HepG2 (cell line): ENCODE results near the gene SLTM. TPM values are rescaled to one million over a fixed set of nuclear protein-coding genes. Genes with fewer than 3 reads are reported as not detected.

Experiments
- ATAC-seq: fragments of 200-7000 bp; cut with Tn5 transposase; 3 replicates; pipeline ENCODE4 v1.9.1; 2020; ENCODE audit warnings: mild to moderate bottlenecking, moderate library complexity
- BruUV-seq: library from RNA; stranded (reverse); fragments of 400-500 nt; replicated peaks from 2 replicates; lab custom pipeline; 2021; lab: Mats Ljungman, UMichigan
- CTCF ChIA-PET: fragments of 300-600 bp; formaldehyde crosslinking; extraction: SDS; loops from one replicate; lab custom pipeline; 2021; ENCODE audit warnings: low total read pairs, inconsistent platforms, low intra/inter-chr PET ratio; lab: Yijun Ruan, JAX
- POLR2A ChIA-PET: fragments of 350-600 bp; sonication (Branson Sonifier 250); formaldehyde crosslinking; loops from one replicate; lab custom pipeline; 2020; ENCODE audit warnings: antibody characterized with exemption, inconsistent platforms; lab: Yijun Ruan, JAX
- DNase-seq: peaks from one replicate; pipeline ENCODE4 v3.0.0-alpha.2; 2015; ENCODE audit warnings: low spot score
- FAIRE-seq: peaks from 3 replicates; lab custom pipeline; 2011; peaks lifted over from hg19 to GRCh38; lab: Jason Lieb, UNC
- H2AFZ ChIP-seq: one replicate; pipeline ENCODE4 v1.6.1; 2011; ENCODE audit warnings: low read length, inconsistent platforms
- H3K27ac ChIP-seq: fragments of 300-600 bp; 3 replicates; pipeline ENCODE4 v1.8.0; 2011; ENCODE audit warnings: mixed run types, mild to moderate bottlenecking, mixed read lengths, low read length, inconsistent platforms; ENCODE audit not compliant: insufficient read depth; ENCODE audit errors: extremely low read length
- H3K27me3 ChIP-seq, 2 experiments: fragments of 200-600 bp in 1 of 2; 2 replicates in 1 of 2; 3 replicates in 1 of 2; pipeline versions ENCODE4 v1.6.0 to v1.8.0; 2011; ENCODE audit warnings: low read length in 2 of 2, mild to moderate bottlenecking in 2 of 2, moderate library complexity in 2 of 2, inconsistent platforms in 1 of 2; ENCODE audit not compliant: insufficient read depth in 2 of 2, control insufficient read depth in 1 of 2
- H3K36me3 ChIP-seq, 2 experiments: fragments of 200-600 bp in 1 of 2; replicated peaks in 1 of 2; 2 replicates in 1 of 2; 3 replicates in 1 of 2; pipeline versions ENCODE4 v1.5.1 to v1.8.0; 2011; ENCODE audit warnings: low read length in 2 of 2, inconsistent platforms in 1 of 2; ENCODE audit not compliant: insufficient read depth in 2 of 2, control insufficient read depth in 1 of 2
- H3K4me1 ChIP-seq: 2 replicates; pipeline ENCODE4 v1.5.1; 2012; ENCODE audit warnings: low read length, inconsistent platforms; ENCODE audit not compliant: insufficient read depth
- H3K4me2 ChIP-seq: 2 replicates; pipeline ENCODE4 v1.6.0; 2011; ENCODE audit warnings: low read depth, low read length, inconsistent platforms
- H3K4me3 ChIP-seq, 3 experiments: fragments of 200-600 bp in 1 of 3; sonication (generic), shearing (Covaris generic) in 1 of 3; replicated peaks in 1 of 3; 2 replicates each; pipeline ENCODE4 v1.5.1; 2011 to 2016; ENCODE audit warnings: low read length in 3 of 3, inconsistent platforms in 2 of 3, low read depth in 2 of 3, mild to moderate bottlenecking in 2 of 3, control low read depth in 1 of 3, mixed read lengths in 1 of 3; ENCODE audit not compliant: insufficient read depth in 1 of 3
- H3K79me2 ChIP-seq: one replicate; pipeline ENCODE4 v1.6.1; 2011; ENCODE audit warnings: low read length, inconsistent platforms; ENCODE audit not compliant: insufficient read depth
- H3K9ac ChIP-seq: 2 replicates; pipeline ENCODE4 v1.6.0; 2011; ENCODE audit warnings: mild to moderate bottlenecking, low read depth, low read length, inconsistent platforms; ENCODE audit not compliant: insufficient read depth
- H3K9me3 ChIP-seq: 2 replicates; pipeline ENCODE4 v1.5.1; 2012; ENCODE audit warnings: mild to moderate bottlenecking, low read length
- H4K20me1 ChIP-seq: 2 replicates; pipeline ENCODE4 v1.6.0; 2011; ENCODE audit warnings: inconsistent platforms, mild to moderate bottlenecking, low read length, moderate library complexity; ENCODE audit not compliant: insufficient read depth
- ARHGAP35 ChIP-seq: sonication (generic); formaldehyde crosslinking; IDR thresholded peaks from 2 replicates; pipeline ENCODE4 v1.9.0; 2022; ENCODE audit warnings: mild to moderate bottlenecking, inconsistent platforms, moderate library complexity, missing genetic modification reagents, borderline replicate concordance
- CAMTA2 ChIP-seq: sonication (generic); formaldehyde crosslinking; IDR thresholded peaks from 2 replicates; pipeline ENCODE4 v1.4.0; 2020; ENCODE audit warnings: mild to moderate bottlenecking, missing genetic modification reagents, borderline replicate concordance
- CBX1 ChIP-seq: IDR thresholded peaks from one replicate; pipeline ENCODE4 v1.6.1; 2016; ENCODE audit warnings: antibody characterized with exemption, low read depth
- ETS1 ChIP-seq: sonication (generic); formaldehyde crosslinking; IDR thresholded peaks from 2 replicates; pipeline ENCODE4 v1.4.0; 2020; ENCODE audit warnings: missing genetic modification reagents
- ETV5 ChIP-seq: IDR thresholded peaks from 2 replicates; pipeline ENCODE4 v1.6.1; 2018; ENCODE audit warnings: missing biosample characterization, missing genetic modification reagents, inconsistent platforms, borderline replicate concordance
- FOXC1 ChIP-seq: sonication (generic); formaldehyde crosslinking; IDR thresholded peaks from 2 replicates; pipeline ENCODE4 v1.8.0; 2022; ENCODE audit warnings: mild to moderate bottlenecking, missing genetic modification reagents, borderline replicate concordance
- GABPA ChIP-seq, 2 experiments: IDR thresholded peaks; 2 replicates each; pipeline ENCODE4 v1.6.1; 2011 to 2016; ENCODE audit warnings: low read depth in 2 of 2, low read length in 1 of 2, missing biosample characterization in 1 of 2, missing genetic modification characterization in 1 of 2
- KLF15 ChIP-seq: sonication (generic); formaldehyde crosslinking; IDR thresholded peaks from 2 replicates; pipeline ENCODE4 v1.8.1; 2023; ENCODE audit warnings: borderline replicate concordance, mild to moderate bottlenecking, inconsistent platforms, missing genetic modification reagents, mixed read lengths
- KLF6 ChIP-seq: IDR thresholded peaks from 2 replicates; pipeline ENCODE4 v1.8.0; 2016; ENCODE audit warnings: missing biosample characterization, missing genetic modification reagents
- MLX ChIP-seq: IDR thresholded peaks from 2 replicates; pipeline ENCODE4 v1.6.1; 2016
- PLSCR1 ChIP-seq: sonication (generic); formaldehyde crosslinking; IDR thresholded peaks from 2 replicates; pipeline ENCODE4 v1.5.0; 2020; ENCODE audit warnings: missing genetic modification reagents, mild to moderate bottlenecking, borderline replicate concordance
- POLR2AphosphoS5 ChIP-seq: IDR thresholded peaks from 2 replicates; pipeline ENCODE4 v1.6.1; 2012; ENCODE audit warnings: low read depth, low read length
- SIN3A ChIP-seq: IDR thresholded peaks from 2 replicates; pipeline ENCODE4 v1.6.1; 2011; ENCODE audit warnings: low read depth, mild to moderate bottlenecking, control low read depth, low read length, borderline replicate concordance
- SNRNP70 ChIP-seq: fragments of 200-400 bp; formaldehyde crosslinking; IDR thresholded peaks from 2 replicates; pipeline ENCODE4 v1.6.1; 2017; ENCODE audit warnings: mild to moderate bottlenecking, low read depth, low read length, moderate library complexity
- TAF1 ChIP-seq: sonication (generic); formaldehyde crosslinking; IDR thresholded peaks from 2 replicates; pipeline ENCODE4 v1.4.0; 2020; ENCODE audit warnings: missing genetic modification reagents
- TFAP4 ChIP-seq: sonication (generic); IDR thresholded peaks from 2 replicates; pipeline ENCODE4 v1.6.1; 2016; ENCODE audit warnings: low read depth, borderline replicate concordance
- YY1 ChIP-seq: IDR thresholded peaks from 2 replicates; pipeline ENCODE4 v1.6.1; 2011; ENCODE audit warnings: low read length, low read depth, moderate library complexity, mild to moderate bottlenecking; ENCODE audit not compliant: insufficient read depth, insufficient replicate concordance
- ZNF543 ChIP-seq: sonication (generic); formaldehyde crosslinking; IDR thresholded peaks from 2 replicates; pipeline ENCODE4 v1.4.0; 2020; ENCODE audit warnings: mild to moderate bottlenecking, missing genetic modification reagents
- ZNF614 ChIP-seq: IDR thresholded peaks from 2 replicates; pipeline ENCODE4 v1.6.1; 2018; ENCODE audit warnings: missing biosample characterization, missing genetic modification reagents, inconsistent platforms, borderline replicate concordance
- ZNF674 ChIP-seq: sonication (generic); formaldehyde crosslinking; IDR thresholded peaks from 2 replicates; pipeline ENCODE4 v1.5.0; 2020; ENCODE audit warnings: low read depth, mild to moderate bottlenecking, missing genetic modification reagents
- ZNF781 ChIP-seq: sonication (generic); formaldehyde crosslinking; IDR thresholded peaks from 2 replicates; pipeline ENCODE4 v1.5.1; 2020; ENCODE audit warnings: borderline replicate concordance, mild to moderate bottlenecking, missing genetic modification reagents; ENCODE audit errors: not compliant biosample characterization
- WGBS: methylation state at CpG from one replicate; pipeline ENCODE4 v1.1.6; 2017; ENCODE audit warnings: low lambda C conversion rate; 5-methylcytosine and 5-hydroxymethylcytosine counted together
- in situ Hi-C: cut with HindIII; loops from 2 replicates; pipeline ENCODE4 v1.10.0; 2017; ENCODE audit warnings: low pct_unique_long_range_greater_than_20kb; ENCODE audit not compliant: extremely low pct_ligation_motif_present
- intact Hi-C: fragments of 100-400 bp; cut with micrococcal nuclease; formaldehyde crosslinking; loops from one replicate; pipeline ENCODE4 v1.10.0; 2022; ENCODE audit not compliant: unreplicated experiment
- polyA plus RNA-seq, 8 experiments: library from polyadenylated mRNA; depleted of rRNA in 3 of 8; stranded (reverse) in 7 of 8; unstranded in 1 of 8; fragments of >200 nt; fragmentation: Illumina TruSeq in 4 of 8; extraction: Trizol in 4 of 8; gene quantifications; 2 replicates each; pipeline versions ENCODE4 v1.2.1 to v1.2.3, GENCODE V29; 2011 to 2016; ENCODE audit warnings: low read depth in 4 of 8, missing spikeins in 1 of 8, mixed read lengths in 1 of 8; ENCODE audit not compliant: insufficient read depth in 1 of 8
- total RNA-seq, 5 experiments: library from RNA; depleted of rRNA; stranded (reverse); fragments of >200 nt; fragmentation: Illumina TruSeq; extraction: Trizol; gene quantifications; 2 replicates each; pipeline ENCODE4 v1.2.3, GENCODE V29; 2016; ENCODE audit warnings: low read depth in 1 of 5

SLTM gene
- total and polyA plus RNA-seq, 2 of the 13 experiments (the other 11 are each of a cell fraction or from before 2014, with no cell fraction given), result 22.0 to 64.2 TPM

- in situ Hi-C loops, result no loop called here
- Histone ChIP-seq H3K27me3 (no peaks in the 10 kb centered on the region; a peak in 1 of 5 replicates), H3K36me3 (peaks cover 3 to 29% of the 10 kb centered on the region in 2 experiments; a peak in 4 of 5 replicates), H3K9ac (peak overlapping the region; percentile 87), H3K79me2 (peaks cover 43% of the 10 kb centered on the region), H3K9me3 (no peaks in the 10 kb centered on the region), H3K4me3 (peak overlapping the region; percentile 80 to 86 (median 82)), H3K27ac (peak overlapping the region; percentile 98), H2AFZ (no peak overlapping the region), H4K20me1 (peaks cover 12% of the 10 kb centered on the region), H3K4me1 (peaks cover 34% of the 10 kb centered on the region), H3K4me2 (peak overlapping the region; percentile 82)
- FAIRE-seq (peak; percentile 42), DNase-seq (peak; percentile 64), ATAC-seq (peak; percentile 48)
- 3% methylated on average over 7 of the region's 15 CpGs for WGBS
- TSS peak; percentile 72 for BruUV-seq
- ChIA-PET POLR2A (interaction anchor here (0.5 to 3.0 kb wide), 16 partner anchors 11 to 1379 kb away, joined by 3 to 67 read pairs (median 4); partner anchors contain the start of genes ADAM10 and MINDY2), CTCF (no interaction called here)
- intact Hi-C loops, result loop anchor here (5.0 kb wide), 1 partner anchor 67 kb away; the partner anchor contains the start of gene SLTM
- TF ChIP-seq YY1 (no peak), PLSCR1 (no peak), GABPA (IDR thresholded peaks at IDR 0.05; ENCODE audit: low read depth, low read length) (no peak), GABPA (CRISPR knock-in tag; IDR thresholded peaks at IDR 0.05; ENCODE audit: low read depth) (peak; percentile 56), CBX1 (no peak), ETS1 (0 out of 2 replicates have a peak, but pooled peaks have one; percentile 14), KLF15 (CRISPR knock-in tag) (no peak), SIN3A (0 out of 2 replicates have a peak, but pooled peaks have one; percentile 39), ARHGAP35 (CRISPR knock-in tag) (no peak), POLR2AphosphoS5 (peak; percentile 69), KLF6 (CRISPR knock-in tag) (peak; percentile 14; the same call in 1 of the 2 replicates), ZNF674 (CRISPR knock-in tag) (no peak), ETV5 (CRISPR knock-in tag) (peak; percentile 45), SNRNP70 (no peak), ZNF781 (CRISPR knock-in tag) (peak; percentile 2), CAMTA2 (no peak), TAF1 (CRISPR knock-in tag) (peak; percentile 45; the same call in 1 of the 2 replicates), TFAP4 (peak; percentile 56; the same call in 1 of the 2 replicates), ZNF614 (CRISPR knock-in tag) (no peak), FOXC1 (CRISPR knock-in tag) (no peak), MLX (CRISPR knock-in tag) (no peak), ZNF543 (0 out of 2 replicates have a peak, but pooled peaks have one; percentile 5)
These were observed 68.0 kb downstream of the SLTM start for GRCh38 chr15:58865425-58865880.
